HG03175 (cell line): Measurements from ENCODE around the gene SSBP2.
A peak's percentile ranks its signal among the peaks of the same experiment; 100 is the strongest.

Source experiments
- ATAC-seq: cut with Tn5 transposase; IDR thresholded peaks from one replicate; pipeline ENCODE4 v1.9.1; 2021; ENCODE audit warnings: mild to moderate bottlenecking, moderate library complexity; ENCODE audit not compliant: unreplicated experiment

The SSBP2 gene

DNA sequence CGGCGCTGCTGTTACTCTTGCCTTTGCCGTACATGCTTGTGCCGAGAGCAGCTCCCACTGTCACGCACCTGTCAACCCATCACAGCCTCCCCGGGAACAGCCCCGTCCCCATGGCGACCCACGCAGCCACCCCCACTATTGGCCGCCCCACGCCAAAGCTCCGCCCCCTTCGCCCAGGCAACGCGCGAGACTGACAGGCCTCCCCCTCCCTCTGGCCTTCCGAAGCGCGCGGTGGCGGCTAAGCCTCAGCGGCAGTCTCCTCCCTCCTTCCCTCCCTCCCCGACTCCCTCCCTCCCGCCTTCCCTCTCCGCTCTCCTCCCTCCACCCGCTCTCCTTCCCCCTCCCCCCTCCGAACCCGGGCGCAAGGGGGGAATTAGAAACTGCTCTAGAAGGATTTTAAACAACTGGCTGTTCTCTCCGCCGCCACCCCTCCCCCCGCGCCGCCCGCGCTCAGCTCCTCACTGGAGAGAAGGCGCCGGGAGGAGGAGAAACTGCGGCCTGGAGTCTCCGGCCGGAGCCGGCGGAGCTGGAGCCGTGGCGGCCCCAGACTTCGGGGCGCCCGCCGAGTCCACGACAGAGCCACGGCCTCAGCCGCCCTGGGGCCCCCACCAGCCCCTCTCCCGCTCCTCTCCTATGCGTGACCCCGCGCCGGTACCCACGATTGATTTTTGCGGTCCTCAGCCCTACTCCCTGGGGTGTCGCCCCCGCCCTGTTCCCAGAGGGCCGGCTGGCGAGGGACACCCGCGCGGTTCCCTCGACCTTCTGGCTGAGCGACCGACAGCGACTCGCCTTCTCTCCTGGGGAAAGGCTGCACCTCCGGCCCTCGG lies at the start of gene SSBP2:
TSS of gene SSBP2 (minus strand) at position 89 of the 827 bp plus-strand sequence. CDS start at position 34, 55 bp downstream.
- peak; percentile 70 for ATAC-seq

DNA sequence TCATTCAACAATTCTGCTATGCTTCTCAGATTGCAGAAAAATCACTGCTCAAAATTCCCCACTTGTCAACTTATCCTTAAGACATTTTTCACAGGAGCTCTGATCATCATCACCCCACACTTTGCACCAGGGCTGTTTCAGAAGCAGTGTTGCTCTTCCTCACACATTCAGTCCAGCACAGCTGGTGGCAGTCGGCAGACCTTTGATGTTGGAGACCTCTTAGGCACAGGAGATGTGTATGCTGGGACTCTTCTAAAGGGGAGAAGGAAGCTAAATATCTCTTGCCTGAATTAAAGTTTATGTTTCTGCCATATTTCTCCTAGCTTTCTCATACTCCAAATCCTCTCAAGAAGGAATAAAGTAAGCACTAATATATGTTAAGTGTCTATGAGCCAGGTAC lies 44.8 kb upstream of the SSBP2 start:
- ATAC-seq: no peak

DNA sequence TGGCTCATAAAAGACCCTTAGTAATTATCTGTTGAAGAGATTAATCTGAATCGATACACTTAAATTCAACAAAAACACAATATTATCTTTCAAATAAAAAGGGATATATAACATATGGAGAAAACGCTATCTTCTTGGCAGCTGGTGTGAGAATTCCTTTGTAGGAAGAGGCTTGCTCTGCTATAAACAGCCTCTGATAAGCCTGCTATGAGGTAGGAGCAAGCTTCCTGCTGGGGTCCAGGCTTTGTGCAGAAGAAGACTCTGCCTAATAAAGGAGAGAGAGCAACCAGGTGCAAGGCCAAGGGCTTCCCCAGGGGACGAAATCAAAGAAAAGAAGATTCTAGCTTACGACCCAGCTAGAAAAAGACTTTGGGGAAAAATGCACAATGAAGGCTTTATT lies 43.3 kb upstream of the SSBP2 start:
- no peak for ATAC-seq

DNA sequence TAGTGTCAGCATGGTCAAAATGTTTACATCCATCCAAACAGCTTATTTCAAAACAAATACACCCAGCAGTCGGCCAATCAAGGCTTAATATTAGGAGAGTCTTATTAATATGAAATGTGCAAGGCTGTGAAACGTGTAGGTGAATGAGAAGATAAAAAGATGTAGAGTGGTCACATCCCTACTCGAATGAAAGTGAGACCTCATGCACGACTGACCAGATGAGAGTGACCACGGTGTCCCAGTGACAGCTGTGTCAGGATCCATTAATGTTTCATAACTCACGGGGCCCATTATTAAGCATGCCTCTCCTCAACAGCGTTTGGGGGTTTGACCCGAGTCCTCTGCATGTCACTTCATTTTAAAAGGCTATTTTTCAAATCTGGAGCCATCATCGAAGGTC lies 39.4 kb upstream of the SSBP2 start:
- no peak for ATAC-seq

DNA sequence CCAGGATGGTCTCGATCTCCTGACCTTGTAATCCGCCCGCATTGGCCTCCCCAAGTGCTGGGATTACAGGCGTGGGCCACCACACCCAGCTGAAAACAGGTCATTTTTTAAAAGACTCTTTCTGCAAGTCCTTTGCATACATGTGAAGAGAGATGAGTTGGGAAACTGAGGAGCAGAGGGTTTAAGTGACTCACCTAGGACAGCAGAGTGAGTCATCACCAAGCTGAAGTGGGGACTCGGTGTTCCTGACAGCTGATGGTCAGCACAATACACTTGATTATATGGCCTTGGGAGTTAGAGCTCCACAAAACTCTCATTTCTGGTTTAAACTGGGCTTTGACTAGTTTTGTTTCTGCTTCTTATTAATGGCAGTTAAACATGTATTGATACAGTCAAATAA lies 38.1 kb upstream of the SSBP2 start:
- no peak for ATAC-seq

DNA sequence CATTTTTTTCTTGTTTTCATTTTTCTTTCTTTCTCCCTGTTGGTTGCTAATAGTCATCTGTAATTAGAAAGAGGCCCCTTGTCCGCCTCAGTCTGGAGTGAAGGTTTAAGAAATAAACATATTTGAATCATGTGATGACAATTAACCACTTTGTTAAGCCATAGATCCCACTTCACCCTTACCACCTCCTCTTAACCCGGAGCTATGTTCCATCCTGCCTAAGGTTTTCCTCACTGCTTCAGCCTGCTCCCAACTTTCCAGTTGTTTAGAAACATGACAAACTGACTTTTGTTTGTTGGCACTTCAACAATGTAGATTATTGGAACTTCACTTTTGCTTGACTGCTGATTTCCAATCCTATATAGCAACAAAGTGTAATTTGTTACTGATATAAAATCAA lies 37.4 kb upstream of the SSBP2 start:
- no peak for ATAC-seq

DNA sequence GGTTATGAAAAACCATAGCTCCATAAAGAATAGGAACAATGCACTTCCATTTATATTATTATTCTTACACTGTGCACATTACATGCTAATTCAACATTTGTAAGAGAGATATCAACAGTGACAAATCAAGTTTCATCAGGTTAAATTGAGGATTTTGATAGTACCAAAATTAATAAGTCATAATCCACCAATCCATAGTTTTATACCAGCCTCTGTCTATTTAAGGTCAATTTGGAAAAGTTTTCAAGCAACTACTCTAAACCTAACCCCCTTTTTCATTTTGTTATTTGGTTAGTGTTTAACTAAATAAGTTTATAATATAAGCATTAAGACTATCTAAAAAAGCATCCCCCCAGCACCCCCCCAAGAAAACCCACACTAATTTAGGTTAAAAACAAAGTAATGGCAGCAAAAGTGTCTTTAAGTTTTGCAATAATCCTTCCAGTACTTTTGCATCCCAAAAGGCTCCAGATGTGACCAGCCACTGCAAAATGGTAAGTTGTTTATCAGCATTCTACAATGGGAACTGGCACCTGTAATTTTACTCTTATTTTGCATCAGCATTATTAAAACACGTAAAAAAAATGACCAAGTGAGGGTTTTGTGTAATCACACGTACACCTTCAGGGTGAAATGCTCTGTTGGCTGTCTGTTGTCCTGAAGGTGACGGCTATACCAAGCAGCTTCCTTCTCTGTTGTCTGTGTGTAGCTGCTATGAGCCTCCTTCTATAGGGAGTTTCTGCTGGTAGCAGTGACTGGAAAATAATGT lies 36.8 kb upstream of the SSBP2 start:
- no peak for ATAC-seq

DNA sequence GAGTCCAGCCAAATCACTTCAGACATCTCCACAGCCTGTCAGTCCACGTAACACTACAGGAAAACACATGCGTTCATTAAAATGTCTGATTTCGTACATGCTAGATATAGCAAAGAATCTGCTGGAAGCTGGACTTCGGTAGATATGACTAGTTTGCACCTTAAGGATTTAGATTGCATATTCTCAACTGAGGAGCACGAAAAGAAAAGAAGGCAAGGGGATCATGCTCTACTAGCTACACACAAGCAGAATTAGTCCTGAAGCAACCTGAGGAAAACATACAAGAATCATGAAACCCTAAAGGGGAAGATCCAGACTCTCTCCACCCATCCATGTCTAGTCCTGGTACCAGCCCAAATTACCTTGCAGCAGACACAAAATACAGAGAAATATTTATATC lies 36.1 kb upstream of the SSBP2 start:
- ATAC-seq: no peak

DNA sequence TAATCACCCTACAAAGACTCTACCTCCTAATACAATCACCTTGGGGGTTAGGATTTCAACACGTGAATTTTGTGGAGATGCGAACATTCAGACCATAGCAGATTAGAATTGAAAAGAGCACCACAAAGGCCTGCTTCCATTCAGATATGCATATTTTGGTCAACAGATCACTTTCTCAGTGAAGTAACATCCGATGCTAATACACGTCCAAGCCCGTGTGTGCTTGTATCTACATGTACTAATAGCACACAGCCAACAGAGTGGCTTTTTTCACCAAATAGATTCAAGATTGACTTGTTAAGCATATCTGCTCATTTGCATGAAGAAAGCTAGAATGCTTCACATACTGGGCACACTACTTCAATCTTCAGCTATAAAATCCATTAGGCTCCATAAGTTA lies 35.6 kb upstream of the SSBP2 start:
- no peak for ATAC-seq

DNA sequence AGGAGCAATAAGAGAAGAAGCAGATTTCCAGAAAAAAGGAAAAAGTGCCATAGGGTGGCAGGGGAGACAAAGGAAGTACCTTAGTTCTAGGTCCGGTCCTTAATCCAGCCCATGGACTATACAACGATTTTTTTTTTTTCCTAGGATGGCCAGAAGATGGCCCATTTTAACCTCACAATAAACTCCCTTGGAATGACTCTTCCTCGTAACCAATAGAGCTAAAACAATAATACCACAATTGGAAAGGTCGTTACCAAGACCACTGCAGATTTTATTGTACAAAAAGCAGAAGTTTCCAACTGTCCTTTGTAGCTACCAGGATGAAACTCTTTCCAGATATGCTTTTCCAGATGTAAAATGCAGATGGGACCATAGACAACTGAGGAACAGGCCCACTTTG lies 34.4 kb upstream of the SSBP2 start:
- no peak for ATAC-seq

DNA sequence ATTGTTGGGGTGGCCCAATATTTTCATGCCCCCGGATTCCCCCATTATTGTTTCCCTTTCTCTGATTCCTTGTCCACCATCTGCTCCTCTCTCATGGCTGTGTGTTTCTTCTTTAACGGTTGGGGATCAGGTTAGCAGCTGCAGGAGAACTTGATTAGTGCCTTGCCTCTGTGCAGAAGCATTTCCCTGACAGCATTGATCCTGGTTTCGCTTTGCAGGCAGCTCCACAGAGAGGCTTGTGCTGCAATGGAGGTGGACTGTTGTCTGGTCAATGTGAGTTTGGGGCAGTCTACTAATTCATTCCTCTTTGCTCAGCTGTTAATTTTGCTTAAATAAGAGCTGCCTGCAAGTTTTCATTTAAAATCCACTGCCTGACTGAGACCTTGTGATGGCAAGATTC lies 32.5 kb upstream of the SSBP2 start:
- ATAC-seq: no peak

DNA sequence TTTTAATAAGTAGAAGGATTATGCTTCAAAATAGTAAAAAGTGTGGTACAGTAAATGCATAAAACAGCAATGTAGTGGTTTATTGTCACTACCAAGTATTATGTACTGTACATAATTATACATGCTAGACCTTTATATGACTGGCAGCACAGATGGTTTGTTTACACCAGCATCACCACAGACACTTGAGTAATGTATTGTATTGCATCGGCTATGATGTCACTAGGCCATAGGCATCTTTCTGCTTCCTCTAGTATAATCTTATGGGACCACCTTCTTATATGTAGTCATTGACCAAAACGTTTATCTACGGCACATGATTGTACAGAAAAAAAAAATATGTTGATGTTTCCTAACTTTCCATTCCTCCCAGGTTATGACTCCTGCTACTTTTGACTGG lies 31.9 kb upstream of the SSBP2 start:
- ATAC-seq: no peak

DNA sequence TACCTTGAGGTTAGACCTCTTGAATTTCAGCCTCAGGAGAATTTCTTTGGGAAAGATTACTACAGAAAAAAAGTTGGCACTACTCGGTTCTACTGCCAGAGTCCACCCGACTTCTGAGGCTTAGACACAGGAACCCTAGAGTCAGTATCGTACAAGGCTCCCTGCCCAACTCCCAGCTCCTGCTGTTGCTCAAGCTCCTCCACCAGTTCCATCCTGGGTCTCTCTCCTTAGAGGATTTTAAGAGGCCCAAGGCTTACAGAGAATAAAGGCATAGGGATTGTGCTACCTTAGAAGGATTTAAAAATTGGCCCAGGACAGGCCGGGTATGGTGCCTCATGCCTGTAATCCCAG lies 29.0 kb upstream of the SSBP2 start:
- ATAC-seq: no peak

DNA sequence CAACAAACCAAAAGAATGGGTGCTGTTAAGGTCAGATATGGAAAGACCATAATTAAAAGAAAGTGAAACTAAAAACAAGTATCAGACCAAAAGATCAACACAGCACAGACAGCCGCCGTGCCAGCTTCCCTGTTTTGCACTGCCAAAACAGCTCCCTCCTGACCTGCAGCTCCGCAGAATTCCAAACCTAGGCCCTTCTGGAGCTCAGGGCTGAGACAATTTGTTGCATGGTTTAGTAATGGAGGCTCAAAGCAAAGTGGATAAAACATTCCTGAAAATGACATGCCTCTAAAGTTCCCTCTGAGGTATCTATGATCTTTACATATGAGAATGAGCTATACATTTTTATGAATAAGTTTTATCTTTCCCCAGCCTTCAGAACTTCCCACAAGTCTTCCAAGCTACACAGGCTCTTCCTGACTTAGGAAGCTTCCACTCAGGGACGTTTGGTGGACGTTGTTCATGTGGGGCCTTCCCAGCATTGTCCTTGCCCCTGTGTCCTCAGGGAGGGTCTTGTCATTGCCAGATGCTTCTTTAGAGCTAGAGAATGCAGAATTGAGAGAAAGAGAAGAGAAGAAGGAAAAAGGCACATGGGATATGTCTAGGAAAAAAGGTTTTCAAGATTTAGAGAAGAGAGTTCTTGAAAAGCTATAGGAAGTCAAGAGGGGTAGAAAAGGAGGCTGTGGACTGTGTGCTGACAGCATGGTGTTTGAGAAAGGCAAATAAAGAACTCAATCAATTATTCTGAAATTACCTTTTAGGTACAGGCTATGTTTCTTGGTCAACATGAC lies 28.4 kb upstream of the SSBP2 start:
- peak; percentile 92 for ATAC-seq

DNA sequence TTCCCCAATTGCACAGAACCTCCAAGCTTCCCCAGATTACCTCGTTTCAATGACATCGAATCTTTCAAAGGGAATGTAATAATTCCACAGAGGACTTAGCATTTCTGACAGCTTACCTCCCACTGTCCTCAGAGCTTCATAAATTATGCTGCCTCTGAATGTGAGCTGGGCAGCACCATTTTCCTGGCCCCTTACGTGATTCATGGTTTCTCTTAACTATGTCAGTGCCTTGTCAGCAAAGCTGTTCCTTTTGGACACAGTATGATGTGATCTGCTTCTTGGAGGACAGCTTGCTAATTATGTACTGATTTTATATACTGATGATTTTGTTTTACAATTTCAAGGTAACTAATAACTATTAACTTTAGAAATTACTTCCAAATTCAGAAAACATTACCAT lies 27.7 kb upstream of the SSBP2 start:
- ATAC-seq: peak; percentile 42

DNA sequence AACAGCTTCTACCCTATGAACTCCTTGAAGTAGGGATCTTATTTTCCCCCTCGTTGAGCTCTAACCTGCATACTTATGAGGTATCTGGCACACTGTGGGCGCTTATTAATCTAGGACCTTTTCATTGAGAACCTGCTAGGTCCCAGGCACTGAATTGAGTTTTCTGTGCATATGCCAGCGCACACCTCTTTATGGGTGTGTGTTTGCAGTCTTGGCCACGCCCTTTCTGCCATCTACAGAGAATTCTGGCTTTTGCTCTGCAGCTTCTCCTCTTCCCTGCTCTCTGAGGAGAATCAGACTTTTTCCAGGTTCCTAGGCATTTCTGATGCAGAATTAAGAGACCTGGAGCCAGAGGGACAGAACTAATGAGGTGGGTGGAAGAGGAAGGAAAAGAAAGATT lies 25.4 kb upstream of the SSBP2 start:
- no peak for ATAC-seq

DNA sequence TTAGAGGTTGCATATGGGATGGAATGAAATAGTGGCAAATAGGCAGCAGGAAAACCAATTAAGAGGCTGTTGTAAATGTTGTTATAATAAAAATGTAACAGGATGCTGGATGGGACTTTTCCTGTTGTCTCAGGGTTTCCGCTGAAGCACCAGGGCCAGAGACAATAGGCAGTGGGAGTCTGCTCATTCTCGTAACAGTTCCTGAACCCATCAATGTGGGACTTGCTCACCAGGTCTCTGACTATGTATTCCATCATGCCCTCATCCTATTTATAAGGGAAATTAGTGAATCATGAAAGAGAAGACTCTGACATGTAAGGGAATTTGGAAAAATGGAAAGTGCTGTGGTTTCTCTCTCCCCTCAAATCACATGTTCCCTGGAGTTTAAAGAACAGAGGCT lies 23.5 kb upstream of the SSBP2 start:
- no peak for ATAC-seq

DNA sequence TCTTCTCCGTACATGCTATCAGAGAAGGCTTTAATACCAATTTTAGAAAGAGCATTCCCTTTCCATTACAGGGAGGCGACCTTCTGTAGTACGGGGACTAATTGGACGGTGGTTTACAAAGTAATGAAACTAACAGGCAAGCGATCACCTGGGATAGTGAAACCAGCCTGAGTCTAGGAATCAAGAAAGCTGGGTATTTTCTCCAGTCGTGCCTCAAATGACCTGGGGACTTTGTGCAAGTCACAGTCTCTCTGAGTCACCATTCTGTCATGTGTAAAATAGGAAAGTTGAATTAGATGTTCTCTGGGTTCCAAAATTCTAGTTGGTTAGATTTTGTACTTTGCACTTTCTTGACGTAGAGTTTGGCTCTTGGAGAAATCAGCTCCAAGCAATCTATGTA lies 22.7 kb upstream of the SSBP2 start:
- no peak for ATAC-seq

DNA sequence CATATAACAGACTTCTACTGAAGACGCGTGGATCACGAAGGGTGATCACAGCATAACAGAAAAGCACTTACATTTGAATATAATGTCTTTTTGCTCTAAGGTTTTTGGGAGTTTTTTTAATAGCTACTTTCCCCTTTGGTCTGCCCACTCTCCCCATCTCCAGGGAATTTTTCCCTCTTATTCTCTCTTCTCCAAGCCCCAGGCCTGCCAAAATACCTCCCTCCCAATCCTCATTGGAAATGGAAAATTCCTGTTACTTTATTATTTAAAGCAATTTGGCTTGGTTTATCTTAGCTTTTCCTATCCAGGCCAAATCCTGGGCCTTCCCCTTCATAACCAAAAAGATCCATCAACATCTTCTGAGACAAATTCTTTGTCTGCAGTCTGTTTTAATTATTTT lies 22.3 kb upstream of the SSBP2 start:
- ATAC-seq: no peak

DNA sequence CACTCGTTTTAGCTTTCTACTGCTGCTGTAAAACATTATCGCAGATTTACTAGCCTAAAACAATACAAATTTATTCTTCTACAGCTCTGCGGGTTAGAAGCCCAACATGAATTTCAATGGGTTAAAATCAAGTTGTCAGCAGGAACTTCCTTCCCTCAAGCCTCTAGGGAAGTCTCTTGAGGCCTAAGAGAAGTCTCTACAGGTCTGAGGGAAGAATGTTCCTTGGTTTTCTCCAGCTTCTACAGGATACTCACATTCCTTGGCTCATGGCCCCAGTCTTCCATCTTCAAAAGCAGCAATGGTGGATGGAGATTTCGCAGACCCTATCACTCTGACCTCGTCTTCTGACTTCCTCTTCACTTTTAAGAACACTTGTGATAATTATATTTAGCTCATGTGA lies 21.6 kb upstream of the SSBP2 start:
- no peak for ATAC-seq

DNA sequence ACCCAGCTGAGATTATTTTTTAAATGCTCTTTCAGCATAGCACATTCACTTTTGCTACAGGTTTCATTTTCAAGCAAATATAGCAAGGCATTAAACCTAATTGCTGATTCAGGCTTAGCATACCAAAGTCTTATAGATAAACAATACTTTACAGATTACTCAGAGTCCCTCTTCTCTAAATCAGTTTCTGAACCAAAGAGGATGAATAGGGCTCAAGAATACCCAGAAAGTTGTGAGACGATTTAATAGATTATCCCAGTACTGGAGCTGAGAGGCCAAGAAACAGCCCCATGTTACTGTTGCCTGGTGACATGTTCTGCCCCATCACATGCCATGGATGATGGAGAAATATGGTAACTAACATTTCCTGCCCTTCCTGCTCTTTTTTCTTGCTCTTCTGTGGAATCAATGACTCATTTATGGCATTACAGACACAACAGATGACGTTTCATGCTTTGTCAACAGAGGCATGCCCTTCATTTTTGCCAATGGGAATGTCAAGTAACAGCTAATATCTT lies 18.1 kb upstream of the SSBP2 start:
- ATAC-seq: no peak
